HEK293T (cell line): Measurements from ENCODE around the gene TP53I11.

Experiments
- BHLHE40 ChIP-seq: fragments of 450-650 bp; IDR thresholded peaks from 2 replicates; pipeline ENCODE4 v1.6.1; 2016; ENCODE audit warnings: mild to moderate bottlenecking, moderate library complexity, borderline replicate concordance
- FOXA1 ChIP-seq: fragments of 450-650 bp; IDR thresholded peaks from 2 replicates; pipeline ENCODE4 v1.6.1; 2016; ENCODE audit warnings: mild to moderate bottlenecking
- HDGF ChIP-seq: fragments of 450-650 bp; IDR thresholded peaks from 2 replicates; pipeline ENCODE4 v1.6.1; 2017; ENCODE audit warnings: antibody characterized with exemption, borderline replicate concordance
- SP1 ChIP-seq: fragments of 450-650 bp; IDR thresholded peaks from 2 replicates; pipeline ENCODE4 v1.6.1; 2017
- SUZ12 ChIP-seq: fragments of 450-650 bp; IDR thresholded peaks from 2 replicates; pipeline ENCODE4 v1.6.1; 2016; ENCODE audit warnings: mild to moderate bottlenecking
- TARDBP ChIP-seq: fragments of 450-650 bp; IDR thresholded peaks from 2 replicates; pipeline ENCODE4 v1.6.1; 2016
- ZNF384 ChIP-seq: fragments of 450-650 bp; IDR thresholded peaks from 2 replicates; pipeline ENCODE4 v1.6.1; 2016

GRCh38 chr11:44885919-44886789, 64.5 kb downstream of the TP53I11 start:
- TF ChIP-seq SP1 (no peak), SUZ12 (no peak), FOXA1 (no peak), HDGF (no peak), BHLHE40 (no peak), ZNF384 (no peak), TARDBP (no peak)
